ENCODE measurements around the gene ADARB1.

DNA sequence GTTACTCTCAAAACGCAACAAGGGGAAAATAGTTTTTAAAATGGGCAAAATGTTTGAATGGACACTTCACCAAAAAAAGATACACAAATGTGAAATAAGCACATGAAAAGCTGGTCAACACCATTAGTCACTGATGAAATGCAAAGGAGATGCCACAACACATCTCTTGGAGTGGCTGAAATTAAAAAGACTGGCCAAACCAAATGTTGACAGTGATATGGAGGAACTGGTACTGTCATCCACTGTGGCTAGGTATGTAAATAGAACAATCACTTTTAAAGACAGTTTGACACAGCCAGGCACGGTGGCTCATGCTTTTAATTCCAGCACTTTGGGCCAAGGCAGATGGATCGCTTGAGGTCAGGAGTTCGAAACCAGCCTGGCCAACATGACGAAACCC is 122.2 kb downstream of the ADARB1 start:
- TF ChIP-seq EZH2 (IDR thresholded peaks at IDR 0.05; ENCODE audit: borderline replicate concordance, low read depth, low read length, severe bottlenecking) = no peak
- TF ChIP-seq, protein P1, sequence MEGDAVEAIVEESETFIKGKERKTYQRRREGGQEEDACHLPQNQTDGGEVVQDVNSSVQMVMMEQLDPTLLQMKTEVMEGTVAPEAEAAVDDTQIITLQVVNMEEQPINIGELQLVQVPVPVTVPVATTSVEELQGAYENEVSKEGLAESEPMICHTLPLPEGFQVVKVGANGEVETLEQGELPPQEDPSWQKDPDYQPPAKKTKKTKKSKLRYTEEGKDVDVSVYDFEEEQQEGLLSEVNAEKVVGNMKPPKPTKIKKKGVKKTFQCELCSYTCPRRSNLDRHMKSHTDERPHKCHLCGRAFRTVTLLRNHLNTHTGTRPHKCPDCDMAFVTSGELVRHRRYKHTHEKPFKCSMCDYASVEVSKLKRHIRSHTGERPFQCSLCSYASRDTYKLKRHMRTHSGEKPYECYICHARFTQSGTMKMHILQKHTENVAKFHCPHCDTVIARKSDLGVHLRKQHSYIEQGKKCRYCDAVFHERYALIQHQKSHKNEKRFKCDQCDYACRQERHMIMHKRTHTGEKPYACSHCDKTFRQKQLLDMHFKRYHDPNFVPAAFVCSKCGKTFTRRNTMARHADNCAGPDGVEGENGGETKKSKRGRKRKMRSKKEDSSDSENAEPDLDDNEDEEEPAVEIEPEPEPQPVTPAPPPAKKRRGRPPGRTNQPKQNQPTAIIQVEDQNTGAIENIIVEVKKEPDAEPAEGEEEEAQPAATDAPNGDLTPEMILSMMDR (IDR thresholded peaks at IDR 0.05; ENCODE audit: borderline replicate concordance, extremely low read depth, low read length, poor library complexity, severe bottlenecking) = no peak
